GM19397 (cell line): ENCODE data around the gene MAN1B1.
A peak's percentile ranks its signal among the peaks of the same experiment; 100 is the strongest.
"Not testable (repeated sequence)": the region's sequence is repeated elsewhere in the genome, so short reads cannot be mapped to it uniquely, and the experiment has no call there.

Experiments
- ATAC-seq: cut with Tn5 transposase; IDR thresholded peaks from one replicate; pipeline ENCODE4 v1.9.1; 2021; ENCODE audit warnings: mild to moderate bottlenecking, moderate library complexity; ENCODE audit not compliant: unreplicated experiment

Gene MAN1B1

DNA sequence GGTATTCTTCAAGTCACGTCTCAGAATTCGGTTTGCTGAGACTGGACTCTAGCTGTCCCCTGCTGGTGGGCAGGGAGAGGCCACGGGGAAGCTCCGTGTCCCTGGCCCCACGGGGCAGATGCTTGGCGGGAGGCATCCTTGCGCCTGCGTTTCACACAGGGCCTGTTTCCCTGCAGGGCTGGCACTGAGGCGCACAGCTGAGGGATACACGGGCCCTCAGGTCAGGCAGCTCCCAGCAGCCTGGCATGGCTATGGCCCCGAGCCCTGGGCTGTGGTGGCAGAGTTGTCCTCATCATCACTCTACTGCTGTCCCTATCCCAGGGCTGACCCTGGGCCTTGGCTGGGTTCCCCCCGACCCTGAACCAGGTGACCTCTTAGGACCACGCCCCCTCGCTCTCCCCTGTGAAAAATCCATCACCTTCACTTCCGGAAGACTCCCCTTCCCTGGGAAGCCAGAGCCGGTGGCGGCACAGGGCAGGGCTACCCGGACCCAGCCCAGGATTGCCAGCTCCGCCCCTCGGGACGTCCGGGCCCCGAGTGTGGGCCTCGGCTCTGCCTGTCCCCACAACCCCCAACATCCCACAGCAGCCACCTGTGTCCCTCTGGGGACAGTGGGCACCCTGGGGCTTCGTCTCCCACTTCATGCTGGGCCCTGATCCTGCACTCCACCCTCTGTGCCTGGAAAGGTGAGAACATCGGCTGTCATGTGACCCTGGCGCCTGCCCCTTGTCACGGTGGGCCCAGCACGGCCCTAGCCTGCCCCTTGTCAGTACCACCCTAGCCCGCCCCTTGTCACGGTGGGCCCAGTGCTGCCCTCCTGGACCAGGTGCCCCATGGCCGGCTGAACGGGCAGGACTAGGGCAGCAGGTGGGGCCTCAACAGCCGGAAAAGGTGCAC lies 22.7 kb downstream of the MAN1B1 start:
- ATAC-seq: no peak

DNA sequence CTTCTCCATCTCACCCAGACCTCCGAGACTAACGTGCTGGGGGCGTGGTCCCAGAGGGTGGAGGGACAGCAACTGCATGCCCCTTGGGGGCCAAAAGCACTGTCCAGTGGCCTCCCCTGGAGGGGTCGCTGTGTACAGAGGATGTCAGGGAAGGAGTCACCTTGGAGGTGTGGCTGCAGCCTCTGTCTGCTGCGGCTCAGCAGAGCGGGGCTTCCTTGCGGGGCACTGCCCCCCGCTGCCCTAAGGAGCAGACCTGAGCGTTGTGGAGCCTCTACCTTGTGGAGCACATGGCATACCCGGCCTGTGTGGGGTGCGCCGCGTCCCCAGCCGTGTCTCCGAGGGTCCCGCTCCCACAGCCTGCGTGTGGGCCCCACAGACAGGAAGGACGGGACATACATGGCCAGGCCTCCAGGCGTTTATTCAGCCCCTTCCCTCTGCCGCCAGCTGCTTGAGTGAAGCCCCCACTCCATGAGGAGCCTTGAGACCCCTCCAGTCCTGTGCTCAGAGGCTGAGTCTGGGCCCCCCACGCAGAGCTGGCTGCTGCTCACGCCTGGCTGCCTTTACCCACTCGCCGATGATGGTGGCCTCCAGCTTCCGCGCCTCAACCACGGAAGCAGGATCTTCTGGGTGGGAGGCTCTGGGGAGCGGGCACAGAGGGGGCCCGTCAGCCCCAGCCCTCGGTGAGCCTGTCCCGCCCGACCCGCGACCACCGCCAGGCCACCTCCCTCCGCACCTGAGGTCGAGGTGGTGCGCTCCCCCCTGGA lies 23.5 kb downstream of the MAN1B1 start:
- no peak for ATAC-seq

GRCh38 chr9:137110911-137111787 lies 24.4 kb downstream of the MAN1B1 start:
- ATAC-seq: no peak

DNA sequence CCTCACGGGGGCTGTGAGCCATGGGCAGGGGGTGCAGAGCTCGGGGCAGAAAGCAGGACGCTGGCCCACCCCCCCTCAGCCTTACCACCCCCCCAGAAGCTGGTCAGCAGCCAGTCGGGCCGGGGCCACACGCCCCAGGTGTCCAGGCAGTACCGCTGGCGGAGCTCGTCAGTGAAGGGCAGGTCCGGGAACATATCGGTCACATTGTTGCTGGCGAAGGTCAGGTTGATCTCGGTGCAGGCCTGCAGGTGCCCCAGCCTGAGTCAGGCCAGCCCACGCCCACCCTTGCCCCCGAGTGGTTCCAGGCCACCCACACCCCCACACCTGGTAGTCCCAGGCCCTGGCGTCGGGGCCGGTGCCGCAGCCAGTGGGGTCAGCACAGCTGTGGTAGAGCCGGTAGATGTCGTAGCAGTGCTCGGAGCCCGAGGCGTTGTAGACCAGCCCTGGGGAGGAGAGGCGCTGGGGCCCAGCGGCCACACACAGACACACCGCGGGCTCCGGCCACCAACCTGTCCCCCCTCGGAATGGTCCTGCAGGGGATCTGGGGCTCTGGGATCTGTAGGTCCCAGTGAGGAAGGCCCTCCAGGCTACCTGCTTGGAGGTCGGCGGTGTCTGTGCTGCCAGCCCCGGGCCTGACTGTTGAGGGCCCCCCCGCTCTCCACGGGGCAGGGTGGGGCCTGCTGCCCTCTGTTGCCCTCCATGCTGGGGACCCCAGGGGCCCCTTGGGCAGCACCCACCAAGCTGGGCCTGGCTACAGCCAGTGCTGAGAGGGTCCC lies 25.2 kb downstream of the MAN1B1 start:
- ATAC-seq: no peak

GRCh38 chr9:137112564-137113384 lies 26.0 kb downstream of the MAN1B1 start:
- no peak for ATAC-seq

DNA sequence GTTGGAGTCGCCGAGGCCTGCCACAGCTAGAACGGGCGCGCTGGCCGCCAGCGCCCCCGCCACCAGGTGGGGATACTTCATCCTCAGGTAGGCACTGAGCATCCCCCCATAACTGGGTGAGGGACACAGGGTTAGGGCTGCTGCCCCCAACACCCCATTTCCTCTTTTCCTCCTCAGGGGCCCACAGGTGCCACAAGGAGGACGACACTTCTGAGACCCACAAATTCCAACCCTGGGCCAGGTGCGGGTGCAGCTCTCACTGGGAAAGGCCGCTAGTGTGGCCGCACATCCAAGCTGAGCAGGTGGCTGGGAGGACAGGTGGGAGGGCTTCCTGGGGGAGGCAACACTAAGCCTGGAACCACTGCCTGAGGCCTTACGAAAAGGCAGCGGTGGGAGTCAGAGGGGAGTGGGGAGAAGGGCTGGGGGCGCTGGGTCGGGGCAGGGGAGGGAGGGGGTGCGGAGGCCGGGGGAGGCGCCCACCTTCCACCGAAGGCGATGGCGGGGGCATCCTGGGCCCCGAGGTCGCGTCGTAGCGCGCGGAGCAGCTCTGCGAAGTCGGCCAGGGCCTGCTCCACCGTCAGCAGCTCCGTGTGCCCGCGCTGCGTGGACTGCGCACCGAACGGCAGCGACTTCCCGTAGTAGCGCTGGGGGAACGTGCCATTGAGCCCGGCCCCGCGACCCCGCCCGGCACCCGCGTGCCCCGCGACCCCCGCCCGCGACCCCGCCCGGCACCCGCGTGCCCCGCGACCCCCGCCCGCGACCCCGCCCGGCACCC lies 26.8 kb downstream of the MAN1B1 start:
- ATAC-seq: no peak

- no peak for ATAC-seq
Measured at GRCh38 chr9:137114220-137114612, 27.4 kb downstream of the MAN1B1 start.

DNA sequence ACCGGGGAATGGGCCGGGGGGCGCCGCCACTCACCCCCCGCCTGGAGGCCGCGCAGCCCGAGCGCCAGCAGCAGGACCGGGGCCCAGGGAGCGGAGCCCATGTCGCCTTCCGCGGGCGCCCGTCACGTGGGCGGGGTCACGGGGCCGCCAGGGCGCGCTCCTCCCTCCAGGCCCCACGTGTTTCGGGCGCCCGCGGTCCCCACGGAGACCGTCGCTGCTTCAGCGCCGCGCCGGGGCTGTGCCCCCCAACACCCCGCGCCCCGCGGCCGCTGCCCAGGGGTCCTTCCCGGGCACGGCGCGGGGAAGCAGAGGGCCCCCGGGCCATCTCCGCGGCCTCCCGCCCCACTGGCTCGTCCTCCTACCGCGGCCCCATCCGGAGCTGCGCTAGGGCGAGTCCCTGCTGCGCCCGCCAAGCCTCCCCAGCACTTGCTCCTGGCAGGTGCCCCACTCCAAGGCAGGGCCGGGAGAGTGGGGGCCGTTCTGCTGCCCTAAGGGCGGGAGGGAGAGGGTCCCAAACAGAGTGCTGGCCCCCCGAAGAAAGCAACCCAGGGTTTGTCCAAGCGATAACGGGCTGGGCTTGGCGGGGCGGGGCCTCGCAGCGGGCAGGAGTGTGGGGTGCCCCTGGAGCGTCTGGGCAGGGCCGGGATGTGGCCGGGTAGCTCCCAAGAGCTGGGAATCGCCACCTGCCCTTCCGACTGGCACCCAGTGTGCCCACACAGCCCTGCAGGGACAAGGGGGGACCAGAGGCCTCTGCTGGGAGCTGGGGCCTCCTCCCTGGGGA lies 28.0 kb downstream of the MAN1B1 start, which contains the start of gene DPP7:
DPP7 (minus strand) TSS at position 121 of the 781 bp plus-strand sequence; CDS start at position 101, 20 bp downstream.
- peak; percentile 66 for ATAC-seq

GRCh38 chr9:137115394-137116026 lies 28.7 kb downstream of the MAN1B1 start:
- ATAC-seq: no peak

GRCh38 chr9:137116027-137116507 lies 29.3 kb downstream of the MAN1B1 start:
- no peak for ATAC-seq

GRCh38 chr9:137116728-137117127 lies 29.9 kb downstream of the MAN1B1 start:
- no peak for ATAC-seq

GRCh38 chr9:137117269-137117731 lies 30.5 kb downstream of the MAN1B1 start:
- no peak for ATAC-seq

DNA sequence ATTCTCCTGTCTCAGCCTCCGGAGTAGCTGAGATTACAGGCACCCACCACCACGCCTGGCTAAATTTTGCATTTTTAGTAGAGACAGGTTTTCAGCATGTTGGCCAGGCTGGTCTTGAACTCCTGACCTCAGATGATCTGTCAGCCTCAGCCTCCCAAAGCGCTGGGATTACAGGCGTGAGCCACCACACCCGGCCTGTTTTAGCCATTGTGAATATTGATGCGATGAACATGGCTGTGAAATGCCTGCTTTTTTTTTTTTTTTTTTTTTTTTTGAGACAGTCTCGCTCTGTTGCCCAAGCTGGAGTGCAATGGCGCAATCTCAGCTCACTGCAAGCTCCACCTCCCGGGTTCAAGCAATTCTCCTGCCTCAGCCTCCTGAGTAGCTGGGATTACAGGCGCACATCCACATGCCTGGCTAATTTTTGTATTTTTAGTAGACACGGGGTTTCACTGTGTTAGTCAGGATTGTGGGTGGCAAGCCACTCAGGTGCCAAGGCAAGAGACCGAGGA lies 31.4 kb downstream of the MAN1B1 start:
- not testable (repeated sequence) for ATAC-seq

DNA sequence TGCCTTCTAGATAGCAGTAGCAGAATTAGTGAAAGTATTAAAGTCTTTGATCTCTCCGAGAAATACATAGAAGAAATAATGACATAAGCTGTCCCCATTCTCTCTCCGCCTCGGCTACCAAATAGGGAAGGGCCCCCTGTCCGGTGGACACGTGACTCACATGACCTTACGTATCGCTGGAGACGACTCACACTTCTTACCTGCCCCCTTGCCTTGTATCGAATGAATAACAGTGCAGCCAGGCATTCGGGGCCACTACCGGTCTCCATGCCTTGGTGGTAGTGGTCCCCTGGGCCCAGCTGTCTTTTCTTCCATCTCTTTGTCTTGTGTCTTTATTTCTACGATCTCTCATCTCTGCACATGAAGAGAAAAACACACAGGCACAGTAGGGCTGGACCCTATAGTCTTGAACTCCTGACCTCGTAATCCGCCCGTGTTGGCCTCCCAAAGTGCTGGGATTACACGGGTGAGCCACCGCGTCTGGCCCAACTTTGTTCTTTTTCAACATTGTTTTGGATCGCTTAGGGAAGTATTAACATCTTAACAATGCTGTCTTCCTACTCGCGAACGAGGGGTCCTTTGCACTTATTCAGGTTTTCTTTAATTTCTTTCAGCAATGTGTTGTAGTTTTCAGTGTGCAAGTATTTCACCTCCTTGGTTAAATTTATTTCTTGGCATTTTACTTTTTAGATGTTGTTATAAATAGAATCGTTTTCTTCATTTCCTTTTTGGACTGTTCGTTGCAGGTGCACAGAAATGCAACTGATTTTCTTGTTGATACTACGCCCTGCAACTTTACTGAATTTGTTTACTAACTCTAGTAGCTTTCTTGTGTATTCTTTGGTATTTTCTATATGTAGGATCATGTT lies 35.4 kb downstream of the MAN1B1 start:
- not testable (repeated sequence) for ATAC-seq

GRCh38 chr9:137122796-137123467 lies 36.1 kb downstream of the MAN1B1 start:
- not testable (repeated sequence) for ATAC-seq
